WI38 (cell line): Measurements from ENCODE around the gene PCDHB11.
"Not testable (repeated sequence)": the region's sequence is repeated elsewhere in the genome, so short reads cannot be mapped to it uniquely, and the experiment has no call there.

Source experiments
- H3K4me3 ChIP-seq: 2 replicates; pipeline ENCODE4 v1.5.1; 2011; ENCODE audit warnings: low read depth, mild to moderate bottlenecking, control low read depth, low read length
- CTCF ChIP-seq: IDR thresholded peaks from 2 replicates; pipeline ENCODE4 v1.5.1; 2012; ENCODE audit warnings: low read depth, mild to moderate bottlenecking, control low read depth, low read length

Gene PCDHB11

GRCh38 chr5:141172381-141173204, 26.8 kb upstream of the PCDHB11 start, which contains the start of gene PCDHB7:
Gene PCDHB7, plus strand, starts transcription at chr5:141172644. Its CDS starts 192 bp downstream, at chr5:141172836.
- peak; percentile 66 for TF ChIP-seq CTCF
- H3K4me3 ChIP-seq: peak within 1 kb of the TSS; percentile 38

GRCh38 chr5:141174291-141175104, 24.9 kb upstream of the PCDHB11 start:
- H3K4me3 ChIP-seq: not testable (repeated sequence)

- no peak for TF ChIP-seq CTCF
- no peak overlapping the region for H3K4me3 ChIP-seq
Observed at GRCh38 chr5:141175933-141176332, 23.5 kb upstream of the PCDHB11 start.

- H3K4me3 ChIP-seq: not testable (repeated sequence)
Observed at GRCh38 chr5:141177577-141178191, 21.7 kb upstream of the PCDHB11 start, which contains the start of gene PCDHB8. Gene PCDHB8, plus strand, starts transcription at chr5:141177790. Its CDS starts 245 bp downstream, at chr5:141178035.

- not testable (repeated sequence) for H3K4me3 ChIP-seq
Observed at GRCh38 chr5:141179371-141179770, 20.1 kb upstream of the PCDHB11 start.

GRCh38 chr5:141179876-141180275, 19.6 kb upstream of the PCDHB11 start:
- H3K4me3 ChIP-seq: not testable (repeated sequence)

- no peak for TF ChIP-seq CTCF
Observed at GRCh38 chr5:141180313-141180712, 19.1 kb upstream of the PCDHB11 start.

GRCh38 chr5:141182248-141182647, 17.2 kb upstream of the PCDHB11 start, which contains the start of gene PCDHB16:
Gene PCDHB16, plus strand, starts transcription at chr5:141182387. Its CDS starts 173 bp downstream, at chr5:141182560.
- peak; percentile 31 for TF ChIP-seq CTCF
- H3K4me3 ChIP-seq: peak within 1 kb of the TSS; percentile 52

More at GRCh38 chr5:141180313-141180712, 19.1 kb upstream of the PCDHB11 start:
- H3K4me3 ChIP-seq: no peak overlapping the region

- H3K4me3 ChIP-seq: not testable (repeated sequence)
Observed at GRCh38 chr5:141184117-141184855, 15.1 kb upstream of the PCDHB11 start.
